ENCODE data around the gene QRICH1.

The QRICH1 gene

DNA sequence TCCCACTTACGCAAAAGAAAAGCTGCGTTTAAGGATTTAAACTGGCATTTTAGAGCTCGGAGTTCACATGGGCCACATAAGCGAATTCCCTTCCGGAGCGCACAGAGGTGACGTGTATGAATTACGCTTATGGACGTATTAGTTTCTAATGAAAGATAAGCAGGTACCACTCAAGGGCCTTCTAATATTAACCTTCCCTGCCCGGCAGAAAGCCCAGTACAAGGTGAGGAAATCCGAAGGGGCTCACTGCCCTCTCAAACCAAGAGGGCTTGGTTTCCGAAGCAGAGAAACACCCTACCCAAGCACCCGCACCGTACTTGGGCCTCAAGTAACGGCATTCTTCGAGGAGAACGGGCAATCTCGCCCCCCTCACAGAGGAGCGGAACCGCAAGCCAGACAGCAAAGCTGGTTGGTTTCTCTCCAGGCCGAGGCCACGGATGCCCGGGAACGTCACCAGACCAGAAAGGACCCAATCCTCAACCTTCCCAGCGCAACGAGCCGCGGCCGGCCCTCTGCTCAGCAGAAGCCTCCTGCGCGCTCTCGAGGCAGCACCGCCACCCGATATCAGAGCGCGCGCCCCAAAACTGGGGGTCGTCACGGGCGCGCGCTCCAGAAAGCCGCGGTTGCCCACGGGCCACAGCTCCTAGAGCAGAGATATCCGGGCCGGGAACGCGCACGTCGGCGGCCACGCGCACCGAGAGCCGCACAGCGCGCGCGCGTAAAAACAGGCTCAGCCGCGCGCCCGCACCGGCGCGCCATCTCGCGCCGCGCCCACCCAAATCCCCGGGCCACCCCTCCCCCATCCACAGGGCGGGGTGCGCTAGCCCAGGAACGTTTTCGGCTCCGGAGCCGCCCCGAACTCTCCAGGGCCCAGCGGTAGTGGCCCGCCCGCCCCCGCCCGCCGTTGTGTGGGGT lies 676 bp downstream of the QRICH1 start:
- peak overlapping the region; percentile 3 for H2AK5ac ChIP-seq (ENCODE audit: low read length, severe bottlenecking)
- H4K8ac ChIP-seq (ENCODE audit: low read length) = peak overlapping the region; percentile 91
- H3K9ac ChIP-seq (ENCODE audit: low read length) = peak overlapping the region; percentile 100
- H3K4me1 ChIP-seq (ENCODE audit: control insufficient read depth, insufficient read depth, low read depth, low read length) = peaks cover 7% of the 10 kb centered on the region
- H3K18ac ChIP-seq (ENCODE audit: low read depth in 1 of 2, low read length in 2 of 2) = peak overlapping the region; percentile 99
- DNase-seq = peak; percentile 92
- under 1% methylated on average over 81 of the region's 86 CpGs for WGBS
- H3K27ac ChIP-seq (ENCODE audit: low read length, poor library complexity, severe bottlenecking) = peak overlapping the region; percentile 86
- H2BK15ac ChIP-seq (ENCODE audit: low read depth, poor library complexity, severe bottlenecking) = peak overlapping the region; percentile 19
- H3K23ac ChIP-seq (ENCODE audit: low read length in 2 of 2) = peak overlapping the region in 1 of 2 experiments; percentile 64
- peak overlapping the region; percentile 47 for H2BK5ac ChIP-seq (ENCODE audit: low read depth, low read length, poor library complexity, severe bottlenecking)
- H3K14ac ChIP-seq (ENCODE audit: low read length in 2 of 2) = peak overlapping the region; percentile 48 to 98
- H3K79me1 ChIP-seq (replicated peaks; ENCODE audit: low read length, poor library complexity, severe bottlenecking) = peaks cover 7% of the 10 kb centered on the region
- no peaks in the 10 kb centered on the region for H3K9me3 ChIP-seq (ENCODE audit: control insufficient read depth, low read length)
- H2BK12ac ChIP-seq (ENCODE audit: low read length in 2 of 2) = peak overlapping the region in 1 of 2 experiments; percentile 55
- H4K91ac ChIP-seq (ENCODE audit: low read length) = peak overlapping the region; percentile 99
- H3K4me2 ChIP-seq (ENCODE audit: low read length, poor library complexity, severe bottlenecking) = peak overlapping the region; percentile 79
- H2AFZ ChIP-seq (ENCODE audit: low read depth, low read length) = peak overlapping the region; percentile 78
- no peaks in the 10 kb centered on the region for H3K27me3 ChIP-seq (ENCODE audit: control insufficient read depth in 1 of 2, insufficient read depth in 1 of 2, low read length in 2 of 2)
- H2BK120ac ChIP-seq (ENCODE audit: low read depth, low read length) = peak overlapping the region; percentile 91
- H3K4ac ChIP-seq (ENCODE audit: low read depth in 1 of 2, low read length in 2 of 2) = peak overlapping the region; percentile 99
- peak overlapping the region; percentile 93 to 100 for H3K4me3 ChIP-seq (ENCODE audit: insufficient read depth in 1 of 2, low read depth in 1 of 2, low read length in 2 of 2)
- peaks cover 20 to 25% of the 10 kb centered on the region in 2 experiments for H3K36me3 ChIP-seq (ENCODE audit: control insufficient read depth in 1 of 2, insufficient read depth in 2 of 2, low read depth in 1 of 2, low read length in 2 of 2)

DNA sequence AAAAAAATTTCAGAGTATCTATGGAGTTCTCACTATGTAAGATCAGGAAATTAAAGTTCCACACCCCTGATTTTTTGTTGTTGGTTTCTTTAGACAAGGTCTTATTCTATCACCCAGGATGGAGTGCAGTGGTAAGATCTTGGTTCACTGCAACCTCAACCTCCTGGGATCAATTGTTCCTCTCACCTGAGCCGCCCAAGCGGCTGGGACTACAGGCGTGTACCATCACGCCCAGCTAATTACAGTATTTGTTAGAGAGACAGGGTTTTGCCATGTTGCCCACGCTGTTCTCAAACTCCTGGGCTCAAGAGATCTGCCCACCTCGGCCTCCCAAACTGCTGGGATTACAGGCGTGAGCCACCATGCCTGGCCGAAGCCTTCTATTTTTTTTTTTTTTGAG lies 12.4 kb downstream of the QRICH1 start:
- H3K23ac ChIP-seq (ENCODE audit: low read length in 2 of 2) = no peak overlapping the region
- no peak overlapping the region for H3K14ac ChIP-seq (ENCODE audit: low read length in 2 of 2)
- DNase-seq = no peak
- H2AFZ ChIP-seq (ENCODE audit: low read depth, low read length) = no peak overlapping the region
- no peak overlapping the region for H3K4me3 ChIP-seq (ENCODE audit: insufficient read depth in 1 of 2, low read depth in 1 of 2, low read length in 2 of 2)
- H3K36me3 ChIP-seq (ENCODE audit: control insufficient read depth in 1 of 2, insufficient read depth in 2 of 2, low read depth in 1 of 2, low read length in 2 of 2) = peaks cover 14 to 27% of the 10 kb centered on the region in 2 experiments
- no peak overlapping the region for H4K91ac ChIP-seq (ENCODE audit: low read length)
- no peak overlapping the region for H2BK15ac ChIP-seq (ENCODE audit: low read depth, poor library complexity, severe bottlenecking)
- no peak overlapping the region for H4K8ac ChIP-seq (ENCODE audit: low read length)
- H3K4me2 ChIP-seq (ENCODE audit: low read length, poor library complexity, severe bottlenecking) = no peak overlapping the region
- H3K9ac ChIP-seq (ENCODE audit: low read length) = no peak overlapping the region
- H3K9me3 ChIP-seq (ENCODE audit: control insufficient read depth, low read length) = no peaks in the 10 kb centered on the region
- no peak overlapping the region for H3K4ac ChIP-seq (ENCODE audit: low read depth in 1 of 2, low read length in 2 of 2)
- H2BK120ac ChIP-seq (ENCODE audit: low read depth, low read length) = no peak overlapping the region
- H3K79me1 ChIP-seq (replicated peaks; ENCODE audit: low read length, poor library complexity, severe bottlenecking) = peaks cover 8% of the 10 kb centered on the region
- H2BK5ac ChIP-seq (ENCODE audit: low read depth, low read length, poor library complexity, severe bottlenecking) = no peak overlapping the region
- no peak overlapping the region for H3K27ac ChIP-seq (ENCODE audit: low read length, poor library complexity, severe bottlenecking)
- no peak overlapping the region for H2AK5ac ChIP-seq (ENCODE audit: low read length, severe bottlenecking)
- H3K4me1 ChIP-seq (ENCODE audit: control insufficient read depth, insufficient read depth, low read depth, low read length) = no peaks in the 10 kb centered on the region
- H3K27me3 ChIP-seq (ENCODE audit: control insufficient read depth in 1 of 2, insufficient read depth in 1 of 2, low read length in 2 of 2) = no peaks in the 10 kb centered on the region
- WGBS = 98% methylated on average over 8 of the region's 8 CpGs
- H2BK12ac ChIP-seq (ENCODE audit: low read length in 2 of 2) = no peak overlapping the region
- no peak overlapping the region for H3K18ac ChIP-seq (ENCODE audit: low read depth in 1 of 2, low read length in 2 of 2)

DNA sequence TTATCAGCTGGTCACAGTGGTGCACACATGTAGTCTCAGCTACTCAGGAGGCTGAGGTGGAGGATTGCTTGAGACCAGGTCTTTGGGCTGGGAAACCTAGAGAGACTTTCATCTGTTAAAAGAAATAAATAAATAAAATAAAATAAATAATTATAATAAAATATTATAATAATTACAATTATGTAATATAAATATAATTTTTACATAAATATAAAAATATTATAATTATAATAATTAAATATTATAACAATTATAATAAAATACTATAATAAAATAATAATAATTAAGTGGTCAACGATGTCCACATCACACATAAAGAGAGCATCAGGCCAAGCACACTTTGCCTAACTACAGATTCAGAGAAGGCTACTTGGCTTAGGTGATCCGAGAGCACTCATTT lies 14.6 kb downstream of the QRICH1 start:
- Histone ChIP-seq H3K4me2 (ENCODE audit: low read length, poor library complexity, severe bottlenecking) (no peak overlapping the region), H3K9ac (ENCODE audit: low read length) (no peak overlapping the region), H3K4ac (ENCODE audit: low read depth in 1 of 2, low read length in 2 of 2) (no peak overlapping the region), H3K4me3 (ENCODE audit: insufficient read depth in 1 of 2, low read depth in 1 of 2, low read length in 2 of 2) (no peak overlapping the region), H3K4me1 (ENCODE audit: control insufficient read depth, insufficient read depth, low read depth, low read length) (no peaks in the 10 kb centered on the region), H3K18ac (ENCODE audit: low read depth in 1 of 2, low read length in 2 of 2) (no peak overlapping the region), H2BK120ac (ENCODE audit: low read depth, low read length) (no peak overlapping the region), H2AK5ac (ENCODE audit: low read length, severe bottlenecking) (no peak overlapping the region), H2BK15ac (ENCODE audit: low read depth, poor library complexity, severe bottlenecking) (no peak overlapping the region), H3K36me3 (ENCODE audit: control insufficient read depth in 1 of 2, insufficient read depth in 2 of 2, low read depth in 1 of 2, low read length in 2 of 2) (peaks cover 26 to 45% of the 10 kb centered on the region in 2 experiments), H3K27ac (ENCODE audit: low read length, poor library complexity, severe bottlenecking) (no peak overlapping the region), H2BK12ac (ENCODE audit: low read length in 2 of 2) (no peak overlapping the region), H3K27me3 (ENCODE audit: control insufficient read depth in 1 of 2, insufficient read depth in 1 of 2, low read length in 2 of 2) (no peaks in the 10 kb centered on the region), H4K91ac (ENCODE audit: low read length) (no peak overlapping the region), H3K79me1 (replicated peaks; ENCODE audit: low read length, poor library complexity, severe bottlenecking) (peaks cover 21% of the 10 kb centered on the region), H2AFZ (ENCODE audit: low read depth, low read length) (no peak overlapping the region), H2BK5ac (ENCODE audit: low read depth, low read length, poor library complexity, severe bottlenecking) (no peak overlapping the region), H4K8ac (ENCODE audit: low read length) (no peak overlapping the region), H3K9me3 (ENCODE audit: control insufficient read depth, low read length) (no peaks in the 10 kb centered on the region), H3K14ac (ENCODE audit: low read length in 2 of 2) (no peak overlapping the region), H3K23ac (ENCODE audit: low read length in 2 of 2) (no peak overlapping the region)
- DNase-seq = no peak
- WGBS = 96% methylated on average over 2 of the region's 2 CpGs

DNA sequence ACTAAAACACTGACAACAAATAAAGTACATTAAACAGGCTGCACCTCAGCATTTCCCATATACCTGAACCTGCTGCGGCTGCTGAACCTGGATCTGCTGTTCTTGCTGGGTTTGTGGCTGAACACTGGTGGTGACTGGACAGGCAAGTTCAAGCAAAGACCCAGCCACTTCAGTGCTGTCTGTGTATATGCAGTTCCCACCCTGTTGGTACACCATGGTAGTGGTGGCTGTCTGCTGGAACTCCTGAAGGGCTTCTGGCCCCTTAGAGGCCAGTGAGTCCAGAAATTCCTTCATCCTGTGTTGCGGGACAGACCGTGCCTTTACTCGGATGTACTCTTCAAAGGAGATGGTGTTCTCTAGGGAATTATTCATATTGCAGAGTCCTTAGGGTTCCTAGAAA lies 17.2 kb downstream of the QRICH1 start:
- DNase-seq = no peak
- Histone ChIP-seq H3K4me3 (ENCODE audit: insufficient read depth in 1 of 2, low read depth in 1 of 2, low read length in 2 of 2) (no peak overlapping the region), H3K36me3 (ENCODE audit: control insufficient read depth in 1 of 2, insufficient read depth in 2 of 2, low read depth in 1 of 2, low read length in 2 of 2) (peaks cover 43 to 70% of the 10 kb centered on the region in 2 experiments), H2BK5ac (ENCODE audit: low read depth, low read length, poor library complexity, severe bottlenecking) (no peak overlapping the region), H3K14ac (ENCODE audit: low read length in 2 of 2) (no peak overlapping the region), H2BK120ac (ENCODE audit: low read depth, low read length) (no peak overlapping the region), H2BK15ac (ENCODE audit: low read depth, poor library complexity, severe bottlenecking) (no peak overlapping the region), H4K91ac (ENCODE audit: low read length) (no peak overlapping the region), H3K9me3 (ENCODE audit: control insufficient read depth, low read length) (no peaks in the 10 kb centered on the region), H2BK12ac (ENCODE audit: low read length in 2 of 2) (no peak overlapping the region), H3K18ac (ENCODE audit: low read depth in 1 of 2, low read length in 2 of 2) (no peak overlapping the region), H3K4me2 (ENCODE audit: low read length, poor library complexity, severe bottlenecking) (no peak overlapping the region), H3K79me1 (replicated peaks; ENCODE audit: low read length, poor library complexity, severe bottlenecking) (peaks cover 34% of the 10 kb centered on the region), H3K27me3 (ENCODE audit: control insufficient read depth in 1 of 2, insufficient read depth in 1 of 2, low read length in 2 of 2) (no peaks in the 10 kb centered on the region), H2AFZ (ENCODE audit: low read depth, low read length) (no peak overlapping the region), H3K23ac (ENCODE audit: low read length in 2 of 2) (no peak overlapping the region), H3K27ac (ENCODE audit: low read length, poor library complexity, severe bottlenecking) (no peak overlapping the region), H3K9ac (ENCODE audit: low read length) (no peak overlapping the region), H3K4ac (ENCODE audit: low read depth in 1 of 2, low read length in 2 of 2) (no peak overlapping the region), H2AK5ac (ENCODE audit: low read length, severe bottlenecking) (no peak overlapping the region), H4K8ac (ENCODE audit: low read length) (no peak overlapping the region), H3K4me1 (ENCODE audit: control insufficient read depth, insufficient read depth, low read depth, low read length) (no peaks in the 10 kb centered on the region)
- 93% methylated on average over 4 of the region's 4 CpGs for WGBS

All from mesenchymal stem cell (in vitro differentiated cells and primary cell).